Dermis blood vessel endothelial cell (primary cell): Measurements from ENCODE around the gene CPT1A. TPM values are rescaled to one million over a fixed set of nuclear protein-coding genes. Genes with fewer than 3 reads are reported as not detected.

Experiments
- DNase-seq: peaks from one replicate; pipeline ENCODE4 v3.0.0; 2010
- total RNA-seq: library from RNA; depleted of rRNA; stranded (reverse); fragments of >200 nt; gene quantifications from 2 replicates; pipeline ENCODE4 v1.2.3, GENCODE V29; 2014

The CPT1A gene
- total RNA-seq, 1 donor from 2014 or later: 141 TPM

DNA sequence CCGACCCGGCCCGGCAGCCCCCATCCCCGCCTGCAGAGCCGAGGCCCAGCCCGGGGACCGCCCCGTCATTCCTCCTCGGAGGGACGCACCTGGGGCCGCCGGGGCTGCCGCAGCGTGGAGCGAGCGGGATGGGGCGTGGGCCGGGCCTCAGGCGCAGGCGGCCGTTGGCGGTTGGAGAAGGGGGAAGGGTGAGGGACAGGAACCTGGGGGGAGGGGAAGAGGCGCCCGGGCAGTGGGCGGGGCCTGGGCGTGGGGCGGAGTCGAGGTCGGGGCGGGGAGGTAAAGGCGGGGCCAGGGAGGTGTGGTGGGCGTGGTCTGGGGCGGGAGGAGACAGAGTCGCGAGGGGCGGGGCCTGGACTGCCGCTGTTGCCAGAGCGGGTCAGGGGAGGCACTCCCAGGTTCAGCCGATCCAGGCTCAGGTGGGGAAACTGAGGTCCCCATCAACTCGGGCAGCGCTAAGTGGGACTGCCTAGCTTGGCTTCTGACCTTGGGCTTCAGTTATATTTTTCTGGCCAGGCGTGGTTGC lies 90.3 kb downstream of the CPT1A start, which contains the start of gene TESMIN:
TESMIN (minus strand) TSS at position 190 of the 526 bp plus-strand sequence. CDS start 860 bp downstream, outside the sequence.
- DNase-seq: peak; percentile 80

DNA sequence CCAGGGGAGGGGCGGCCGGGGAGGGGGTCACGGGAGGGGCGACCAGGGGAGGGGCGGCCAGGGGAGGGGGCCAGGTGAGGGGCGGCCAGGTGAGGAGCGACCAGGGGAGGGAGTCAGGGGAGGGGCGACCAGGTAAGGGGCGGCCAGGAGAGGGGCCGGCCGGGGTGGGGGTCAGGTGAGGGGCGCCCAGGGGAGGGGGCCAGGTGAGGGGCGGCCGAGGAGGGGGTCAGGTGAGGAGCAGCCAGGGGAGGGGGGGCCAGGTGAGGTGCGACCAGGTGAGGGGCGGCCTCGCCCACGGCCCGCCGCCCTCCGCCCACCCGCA lies 90.8 kb downstream of the CPT1A start:
- no peak for DNase-seq

DNA sequence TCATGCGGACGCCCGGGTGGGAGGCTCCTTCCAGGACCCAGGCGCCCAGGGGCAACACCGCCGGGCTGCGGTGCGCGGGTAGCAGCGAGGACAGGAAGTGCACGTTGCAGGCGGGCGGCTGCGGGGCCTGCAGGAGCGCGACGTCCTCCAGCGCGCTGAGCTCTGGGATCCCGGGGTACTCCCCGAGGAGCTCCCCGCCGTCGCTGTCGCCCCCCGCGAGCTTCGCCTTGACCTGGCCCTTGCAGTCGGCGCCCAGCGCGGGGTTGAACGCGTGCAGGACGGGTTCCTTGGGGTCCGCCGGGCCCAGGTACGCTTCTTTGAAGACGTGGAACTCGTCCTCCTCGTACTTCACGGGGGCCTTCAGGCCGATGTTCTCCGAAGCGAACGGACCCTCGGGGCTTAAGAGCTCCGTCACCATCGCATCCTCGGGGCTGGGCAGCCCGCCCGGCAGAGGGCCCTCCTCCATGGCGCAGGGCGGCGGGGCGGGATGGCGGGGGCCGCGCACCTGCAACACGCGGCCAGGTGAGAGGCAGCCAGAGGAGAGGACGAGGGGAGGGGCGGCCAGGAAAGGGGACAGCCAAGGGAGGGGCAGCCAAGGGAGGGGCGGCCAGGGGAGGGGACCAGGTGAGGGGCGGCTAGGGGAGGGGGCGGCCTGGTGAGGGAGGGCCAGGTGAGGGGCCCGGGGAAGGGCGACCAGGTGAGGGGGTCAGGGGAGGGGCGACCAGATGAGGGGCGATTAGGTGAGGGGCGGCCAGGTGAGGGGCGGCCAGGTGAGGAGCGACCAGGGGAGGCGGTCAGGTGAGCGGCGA lies 91.3 kb downstream of the CPT1A start:
- DNase-seq: peak; percentile 14

DNA sequence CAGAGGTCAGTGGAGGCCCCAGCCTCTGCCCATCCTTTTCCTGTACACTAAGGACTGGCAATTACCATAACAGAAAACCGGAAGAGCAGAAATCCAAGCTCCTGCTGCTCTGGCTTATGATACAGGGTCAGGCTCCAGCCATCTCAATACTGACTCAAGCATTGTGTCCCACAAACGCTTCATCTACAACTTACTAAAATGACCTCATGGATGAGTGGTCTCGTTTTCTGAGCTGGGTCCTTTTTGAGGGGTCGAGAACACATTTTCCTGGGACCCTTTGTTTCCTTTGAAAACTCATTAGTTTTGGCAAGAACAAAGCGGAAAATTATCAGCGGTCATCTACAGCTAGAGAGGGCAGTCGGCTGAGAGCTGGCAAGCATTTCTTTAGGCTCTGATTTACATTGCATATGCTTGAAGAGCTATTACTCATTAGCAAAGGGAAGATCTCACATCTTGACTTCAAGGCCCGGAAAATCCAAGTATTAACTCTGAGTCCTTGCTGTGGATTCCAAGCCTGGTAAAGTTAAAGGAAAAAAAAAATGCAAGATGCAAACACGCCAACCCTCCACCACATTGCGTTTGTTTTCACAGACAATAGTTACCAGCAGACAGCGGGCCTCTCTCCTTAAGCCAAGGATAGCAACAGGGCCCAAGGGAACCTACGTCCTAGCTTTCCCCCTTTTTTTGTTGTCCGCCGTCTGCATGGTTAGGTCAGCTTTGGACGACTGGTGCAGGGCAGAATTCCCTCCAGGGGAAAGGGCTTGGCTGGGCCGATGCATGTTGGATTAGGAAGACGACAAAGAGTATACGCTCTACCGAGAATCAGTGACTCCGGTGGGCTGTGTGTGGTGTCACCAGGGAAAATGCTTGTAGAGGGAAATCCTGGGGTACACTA lies 92.2 kb downstream of the CPT1A start:
- DNase-seq: peak; percentile 91

DNA sequence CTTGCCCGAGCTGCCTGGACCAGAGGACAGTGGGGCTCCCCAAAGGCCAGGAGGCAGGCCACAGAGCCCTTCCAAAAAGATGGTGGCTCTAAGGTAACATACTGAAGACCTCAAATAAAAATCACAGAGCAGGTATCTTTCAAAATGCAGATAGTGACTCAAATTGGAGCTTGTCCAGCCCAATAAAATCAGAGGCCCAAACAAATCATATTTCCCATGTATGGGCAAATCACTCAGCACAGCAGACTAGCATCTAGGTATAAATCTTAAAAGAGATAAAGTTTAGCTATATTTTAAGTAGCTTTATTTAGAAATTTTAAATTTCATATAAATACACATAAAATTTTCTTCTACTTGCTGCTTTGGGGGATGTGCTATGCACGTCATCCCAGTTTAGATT lies 93.7 kb downstream of the CPT1A start:
- no peak for DNase-seq

DNA sequence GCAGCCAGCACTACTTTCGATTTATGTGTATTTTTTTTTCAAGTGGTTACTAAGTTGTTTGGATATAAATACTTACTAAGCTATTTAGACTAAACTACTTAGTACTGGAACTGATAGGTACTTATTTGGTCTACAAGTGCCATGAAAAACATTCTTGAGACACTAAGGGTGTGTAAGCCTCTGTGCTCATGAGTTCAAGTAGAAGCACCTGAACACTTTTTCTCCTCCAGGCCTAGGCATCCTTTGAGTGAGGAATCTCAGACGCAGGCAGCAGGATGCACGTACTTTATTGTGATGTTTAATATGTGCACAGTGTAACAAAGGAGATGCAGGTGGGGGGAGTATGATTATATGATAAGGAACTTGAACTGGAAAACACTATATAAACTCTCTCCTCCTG lies 98.2 kb downstream of the CPT1A start:
- DNase-seq: no peak

DNA sequence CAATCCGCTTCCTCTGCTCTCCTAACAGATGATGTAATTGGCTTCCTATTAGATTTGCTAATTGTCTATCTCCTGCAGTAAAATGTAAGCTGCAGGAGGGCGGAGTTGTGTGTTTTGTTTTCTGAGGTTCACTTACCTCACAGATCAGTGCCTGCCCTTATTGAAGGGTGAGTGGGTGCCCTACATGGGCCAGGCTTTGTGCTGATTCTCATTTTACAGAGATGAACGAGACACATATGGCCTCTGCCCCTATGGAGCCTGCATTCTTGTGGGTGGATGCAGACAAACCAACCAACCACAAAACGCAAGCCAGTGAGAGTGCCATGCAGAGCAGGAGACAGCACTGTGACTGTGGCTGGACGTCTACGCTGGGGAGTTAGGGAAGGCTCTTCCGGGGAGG lies 100.3 kb downstream of the CPT1A start:
- no peak for DNase-seq

DNA sequence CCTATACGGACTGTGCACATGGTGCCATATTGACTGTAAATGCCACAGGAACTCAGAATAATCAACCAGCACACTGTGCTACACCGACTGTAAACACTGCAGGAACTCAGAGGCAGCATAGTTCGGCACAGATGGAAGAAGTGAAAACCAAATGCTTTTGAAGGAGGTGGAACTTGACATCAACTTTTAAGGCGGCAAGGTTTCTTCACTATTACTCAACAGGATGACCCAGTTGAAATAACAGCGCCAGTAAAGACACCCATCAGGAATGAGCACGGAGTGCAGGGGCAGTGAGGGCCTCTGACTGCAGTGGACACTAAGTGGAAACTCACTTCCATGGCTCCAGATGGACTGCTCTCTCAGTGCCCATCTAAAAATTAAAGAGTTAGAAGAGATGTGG lies 106.1 kb downstream of the CPT1A start:
- DNase-seq: no peak

DNA sequence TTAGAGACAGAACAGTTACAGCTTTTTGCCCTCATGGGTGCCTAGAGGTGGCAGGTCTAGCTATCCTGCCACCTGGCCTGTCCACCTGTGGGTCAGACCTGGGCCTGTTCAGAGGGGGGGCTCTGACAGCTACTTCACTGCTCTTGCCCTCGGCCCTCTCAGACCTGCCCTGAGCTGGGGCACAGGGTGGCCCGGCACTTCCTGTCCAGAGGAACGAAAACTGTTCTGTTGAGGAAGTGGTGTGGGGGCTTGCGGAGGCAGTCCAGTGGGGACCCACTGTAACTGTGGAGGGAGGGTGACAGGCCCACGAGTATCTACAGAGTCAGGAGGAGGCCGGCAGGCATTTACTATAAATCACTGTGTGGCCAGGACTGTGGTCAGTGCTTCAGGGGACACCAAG lies 106.6 kb downstream of the CPT1A start:
- DNase-seq: no peak

DNA sequence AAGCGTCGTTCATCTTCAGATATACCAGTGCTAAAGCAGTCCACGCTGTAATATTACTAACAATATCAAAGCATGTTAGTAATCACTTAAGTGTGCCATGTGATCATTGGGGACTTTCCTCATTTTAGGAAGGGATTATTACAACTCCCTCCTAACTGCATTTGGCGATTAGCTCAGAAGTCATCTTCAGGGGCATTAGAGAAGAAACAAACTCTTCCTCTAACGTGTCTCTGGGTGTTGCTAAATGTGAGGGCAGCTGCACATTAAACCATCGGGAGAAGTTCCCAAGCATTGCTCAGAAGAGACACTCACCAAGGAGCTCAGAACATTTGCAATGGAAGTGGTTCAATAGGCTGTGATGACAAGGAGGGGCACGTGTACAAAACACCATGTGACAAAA lies 107.6 kb downstream of the CPT1A start:
- DNase-seq: no peak

DNA sequence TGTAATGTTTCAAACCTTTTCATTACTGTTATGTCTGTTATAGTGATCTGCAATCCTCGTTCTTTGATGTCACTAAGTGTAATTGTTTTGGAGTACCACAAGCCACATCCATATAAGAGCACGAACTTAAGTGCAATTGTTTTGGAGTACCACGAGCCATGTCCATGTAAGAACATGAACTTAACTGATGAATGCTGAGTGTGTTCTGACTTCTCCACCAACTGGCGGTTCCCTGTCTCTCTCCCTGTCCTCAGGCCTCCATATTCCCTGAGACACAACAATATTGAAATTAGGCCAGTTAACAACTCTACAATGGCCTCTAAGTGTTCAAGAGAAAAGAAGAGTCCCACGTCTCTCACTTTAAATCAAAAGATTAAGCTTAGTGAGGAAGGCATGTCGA lies 113.9 kb downstream of the CPT1A start:
- peak; percentile 16 for DNase-seq

DNA sequence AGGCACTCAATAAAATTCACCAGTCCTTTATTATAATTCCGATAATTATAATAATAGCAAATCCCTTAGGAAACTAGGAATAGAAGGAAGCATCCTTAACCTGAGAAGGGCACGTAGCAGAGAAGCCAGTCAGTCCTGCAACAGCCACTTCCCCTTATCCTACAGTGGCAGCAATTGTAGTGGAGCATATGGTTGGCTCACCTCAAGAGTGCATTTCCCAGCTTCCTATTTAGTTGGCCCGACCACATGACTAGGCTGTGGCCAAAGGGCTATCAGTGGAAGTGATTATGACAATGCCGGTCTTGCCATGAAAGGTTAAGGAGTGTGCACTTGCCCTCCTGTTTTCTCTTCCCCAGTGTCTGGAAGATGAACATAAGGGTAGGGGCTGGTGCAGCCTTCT lies 117.4 kb downstream of the CPT1A start:
- no peak for DNase-seq

DNA sequence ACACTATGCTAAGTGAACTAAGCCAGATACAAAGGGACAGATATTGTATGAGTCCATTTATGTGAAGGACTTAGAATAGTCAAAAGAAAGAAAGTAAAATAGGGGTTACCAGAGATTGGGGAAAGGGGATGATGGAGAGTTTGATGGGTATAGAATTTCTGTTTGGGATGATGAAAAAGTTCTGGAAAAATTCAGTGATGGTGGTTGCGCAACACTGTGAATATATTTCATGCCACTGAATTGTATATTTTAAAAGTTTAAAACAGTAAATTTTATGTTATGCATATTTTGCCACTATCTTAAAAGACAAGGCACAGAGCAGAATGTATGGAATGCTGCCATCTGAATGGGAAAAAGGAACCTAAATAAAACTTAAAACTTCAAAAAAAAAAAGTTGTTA lies 119.6 kb downstream of the CPT1A start:
- no peak for DNase-seq

DNA sequence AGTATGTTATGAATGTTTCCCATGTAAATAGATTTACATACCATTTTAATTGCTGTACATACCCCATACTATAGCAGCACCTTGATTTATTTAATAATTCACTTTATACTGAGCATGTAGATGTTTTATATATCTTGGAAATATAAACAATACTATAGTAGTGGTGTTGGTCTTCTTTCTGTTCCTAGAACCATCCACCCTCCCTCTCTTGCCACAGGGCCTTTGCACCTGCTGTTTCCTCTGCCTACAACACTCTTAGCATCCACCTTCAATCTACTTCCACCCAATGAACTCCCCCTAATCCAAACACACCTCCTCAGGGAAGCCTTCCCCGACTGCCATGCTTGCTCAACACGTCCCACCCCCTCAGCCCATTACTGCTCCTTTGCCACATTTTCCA lies 120.6 kb downstream of the CPT1A start:
- no peak for DNase-seq

DNA sequence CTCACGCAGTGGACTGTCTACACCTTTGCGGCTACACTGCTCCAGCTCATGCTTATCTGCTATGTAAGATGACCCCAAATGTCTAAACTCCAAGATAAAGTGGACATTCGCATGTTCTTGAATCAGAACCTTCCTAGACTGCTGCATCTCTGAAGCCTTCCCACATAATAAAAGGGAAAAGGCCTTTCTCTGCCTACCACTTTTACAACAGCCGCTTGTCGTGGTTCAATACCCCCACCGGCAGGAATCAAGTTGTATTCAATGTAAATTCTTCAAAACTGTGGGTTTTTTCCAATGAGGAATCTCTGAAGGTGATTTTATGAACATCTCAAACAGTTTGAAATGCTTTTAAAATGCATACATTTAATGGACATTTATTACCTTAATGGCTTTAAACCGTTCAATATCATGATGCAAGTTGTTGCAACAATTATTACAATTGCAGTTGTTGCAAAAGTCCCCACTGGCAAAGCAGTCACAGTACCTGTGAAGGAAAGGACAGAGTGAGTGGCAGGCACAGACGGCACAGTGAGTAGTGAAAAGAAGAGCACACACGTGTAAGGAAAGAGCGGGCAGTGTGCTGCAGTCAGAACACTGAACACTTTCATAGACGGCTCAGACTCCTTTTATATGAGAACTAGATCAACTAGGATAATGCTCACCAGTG lies 126.1 kb downstream of the CPT1A start:
- DNase-seq: no peak

DNA sequence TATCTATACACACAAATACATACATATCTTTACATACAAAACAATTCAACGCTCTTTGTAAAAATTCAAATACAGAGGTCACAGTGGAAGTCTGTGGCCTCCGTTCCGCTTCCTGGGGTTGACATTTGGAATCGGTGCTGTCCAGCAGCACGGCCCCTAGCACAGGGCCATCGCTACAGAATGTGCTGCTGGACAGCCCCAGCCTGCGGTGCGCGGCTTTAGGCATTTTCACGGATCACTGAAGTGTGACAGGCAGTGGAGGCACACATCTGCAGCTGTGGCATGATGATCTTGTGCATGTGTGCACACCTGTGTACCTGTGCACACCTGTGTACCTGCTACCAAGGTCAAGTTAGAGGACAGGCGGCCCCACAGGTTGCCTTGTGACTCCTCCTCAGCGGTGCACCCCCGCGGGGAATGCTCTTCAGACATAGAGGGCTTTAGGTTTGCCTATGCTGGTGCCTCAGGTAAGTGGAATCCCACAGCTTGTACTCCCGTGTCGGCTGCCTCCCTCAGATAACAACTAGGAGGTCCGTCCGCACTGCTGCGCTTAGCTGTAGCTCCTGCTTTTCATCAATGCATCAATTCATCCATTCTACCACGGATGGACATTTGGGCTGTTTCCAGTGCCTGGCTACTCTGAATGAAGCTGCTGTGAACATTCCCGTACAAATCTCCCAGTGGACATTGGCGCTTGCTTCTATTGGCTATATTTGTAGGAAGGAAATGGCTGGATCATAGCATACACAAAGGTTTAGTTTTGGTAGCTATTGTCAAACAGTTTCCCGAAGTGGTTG lies 127.5 kb downstream of the CPT1A start:
- peak; percentile 13 for DNase-seq

DNA sequence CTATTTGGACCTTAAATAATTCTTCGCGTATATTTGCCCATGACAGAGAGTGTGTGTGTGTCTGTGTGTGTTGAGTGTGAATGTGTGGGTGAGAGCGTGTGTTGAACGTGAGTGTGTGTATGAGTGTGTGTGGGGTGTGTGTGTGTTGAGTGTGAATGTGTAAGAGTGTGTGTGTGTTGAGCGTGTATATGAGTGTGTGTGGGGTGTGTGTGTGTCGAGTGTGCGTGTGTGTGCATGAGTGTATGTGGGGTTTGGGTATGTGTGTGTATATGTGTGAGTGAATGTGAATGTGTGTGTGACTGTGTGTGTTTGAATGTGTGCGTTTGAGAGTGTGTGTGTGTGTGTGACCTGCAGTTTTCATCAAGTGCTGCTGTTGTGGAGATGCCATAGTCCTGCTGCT lies 130.6 kb downstream of the CPT1A start:
- DNase-seq: no peak

DNA sequence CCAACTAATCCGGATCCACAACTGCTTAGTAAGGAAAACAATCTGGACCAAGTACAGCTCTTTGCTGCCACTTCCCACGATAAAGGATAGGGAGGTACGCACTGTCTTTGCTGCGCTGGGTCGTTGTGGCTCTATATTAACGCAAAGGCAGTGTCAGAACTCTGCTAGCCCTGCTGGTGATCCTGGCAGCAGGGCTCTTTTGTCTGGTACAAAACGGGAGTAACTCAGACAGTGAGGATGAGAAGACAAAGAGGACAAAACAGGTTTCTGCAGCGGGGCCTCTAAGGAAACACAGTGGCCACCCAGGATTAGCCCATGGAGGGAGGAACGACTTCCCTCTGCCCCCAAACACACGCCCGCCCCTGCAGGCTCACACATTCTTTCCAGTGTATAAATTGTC lies 131.3 kb downstream of the CPT1A start:
- DNase-seq: no peak

DNA sequence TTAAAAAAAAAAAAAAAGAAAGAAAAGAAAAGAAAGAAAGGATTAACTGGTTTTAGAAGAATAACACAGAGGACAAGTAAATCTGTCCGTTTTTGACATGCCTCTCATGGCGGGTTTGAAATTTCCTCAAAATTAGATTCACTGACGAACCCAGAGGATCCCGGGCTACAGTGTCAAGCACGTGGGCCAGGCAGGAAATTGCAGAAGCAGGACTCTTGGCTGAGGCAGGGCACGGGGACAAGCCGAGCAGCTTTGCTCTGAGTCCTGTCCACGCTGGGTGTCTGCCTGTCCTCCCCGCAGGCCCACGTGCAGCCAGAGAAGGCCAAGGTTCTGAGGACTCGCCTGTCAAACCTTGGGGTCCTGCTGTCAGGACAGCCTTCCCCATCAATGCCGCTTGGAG lies 132.7 kb downstream of the CPT1A start:
- no peak for DNase-seq

DNA sequence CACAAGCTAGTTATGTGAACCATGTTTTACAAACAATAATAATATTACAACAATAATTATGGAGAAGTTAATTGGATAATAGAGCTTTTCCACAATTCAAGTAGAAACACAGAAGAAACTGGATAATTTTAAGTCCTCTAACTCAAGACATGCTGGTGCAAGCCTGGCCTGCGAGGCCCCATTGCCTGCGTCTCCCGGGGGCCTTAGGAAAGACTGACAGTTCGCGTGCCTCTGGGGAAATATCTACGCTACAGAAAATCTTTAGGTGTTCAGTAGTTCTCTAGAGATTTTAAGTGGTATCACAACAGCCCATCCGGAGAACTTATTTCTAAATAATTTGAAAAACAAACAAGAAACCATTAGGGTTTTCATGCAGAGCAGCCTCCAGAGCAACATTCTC lies 134.2 kb downstream of the CPT1A start:
- DNase-seq: no peak

DNA sequence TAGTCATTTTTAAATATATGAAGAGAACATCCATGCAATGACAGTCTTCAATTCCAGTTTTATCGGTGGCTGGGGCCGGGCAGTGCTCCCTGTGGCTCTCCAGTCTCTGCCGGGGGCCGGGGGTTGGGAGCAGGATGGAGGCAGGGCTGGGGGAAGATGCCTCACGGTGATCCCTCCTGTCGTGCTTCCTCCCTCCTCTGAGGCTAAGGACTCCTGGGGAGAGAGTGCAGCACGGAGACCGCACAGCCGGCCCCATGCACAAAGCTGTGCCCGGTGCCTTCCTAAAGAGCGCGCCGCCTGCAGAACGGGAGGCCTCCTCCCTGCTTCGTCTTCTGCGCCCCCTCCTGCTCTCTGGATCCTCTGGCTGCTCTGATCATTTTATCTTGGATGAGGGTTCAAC lies 136.8 kb downstream of the CPT1A start:
- DNase-seq: no peak
